Uterus (tissue), 4 donors: Measurements from ENCODE around the gene LAMTOR1. TPM values are rescaled to one million over a fixed set of nuclear protein-coding genes. Genes with fewer than 3 reads are reported as not detected.
A peak's percentile ranks its signal among the peaks of the same experiment; 100 is the strongest.

Experiments
- DNase-seq, 2 donors: peaks; one replicate each; pipeline ENCODE4 v3.0.0-alpha.2; 2019 to 2020
- H3K27ac ChIP-seq, 2 donors: fragments of 200-600 bp; sonication (generic); 1 replicate in 1 of 2; 2 replicates in 1 of 2; pipeline ENCODE4 v1.5.1; 2016 to 2018
- H3K27me3 ChIP-seq, 2 donors: fragments of 200-600 bp; sonication (generic); one replicate each; pipeline ENCODE4 v1.5.1; 2018 to 2019; ENCODE audit warnings: control low read depth in 1 of 2
- H3K36me3 ChIP-seq, 2 donors: fragments of 200-600 bp; sonication (generic); one replicate each; pipeline ENCODE4 v1.5.1; 2019; ENCODE audit warnings: control low read depth in 1 of 2
- H3K4me1 ChIP-seq, 2 donors: fragments of 200-600 bp; sonication (generic); one replicate each; pipeline ENCODE4 v1.5.1; 2018 to 2019; ENCODE audit warnings: control low read depth in 1 of 2
- H3K4me3 ChIP-seq, 2 donors: fragments of 200-600 bp; sonication (generic); 1 replicate in 1 of 2; 2 replicates in 1 of 2; pipeline ENCODE4 v1.5.1; 2018 to 2019; ENCODE audit warnings: mild to moderate bottlenecking in 1 of 2
- H3K9me3 ChIP-seq, 2 donors: fragments of 200-600 bp; sonication (generic); one replicate each; pipeline ENCODE4 v1.5.1; 2019; ENCODE audit warnings: control low read depth in 1 of 2
- CTCF ChIP-seq, 4 experiments: fragments of 200-600 bp in 2 of 4; fragments of 450-650 bp in 2 of 4; sonication (generic) in 2 of 4; IDR thresholded peaks; one replicate each; pipeline ENCODE4 v1.5.1; 2016 to 2019; ENCODE audit warnings: antibody characterized with exemption in 4 of 4, mild to moderate bottlenecking in 2 of 4, moderate library complexity in 1 of 4
- POLR2A ChIP-seq, 2 donors: fragments of 450-650 bp; IDR thresholded peaks; one replicate each; pipeline ENCODE4 v1.6.1; 2016; ENCODE audit warnings: antibody characterized with exemption in 2 of 2, mild to moderate bottlenecking in 1 of 2, moderate library complexity in 1 of 2
- intact Hi-C: fragments of 100-400 bp; cut with DNase I; formaldehyde crosslinking; loops from one replicate; pipeline ENCODE4 v1.15.1; 2023; ENCODE audit warnings: low total_unique reads
- total RNA-seq, 4 donors: library from RNA; depleted of rRNA in 3 of 4; stranded (reverse); fragments of >200 nt in 3 of 4; gene quantifications; one replicate each; pipeline versions ENCODE4 v1.1.0 to v1.2.4, GENCODE V29; 2014 to 2023
- donor health status: DM: yes; HTN: yes; CAD: no.

The LAMTOR1 gene
- total RNA-seq, 4 donors from 2014 or later, result 46.0 to 115 (median 91.5) TPM

GRCh38 chr11:72119198-72119597, 16.1 kb upstream of the LAMTOR1 start:
- TF ChIP-seq POLR2A (IDR thresholded peaks at IDR 0.05), result no peak
- TF ChIP-seq CTCF (IDR thresholded peaks at IDR 0.05), result no peak
- no peak overlapping the region for H3K27ac ChIP-seq

GRCh38 chr11:72116019-72116755, 13.1 kb upstream of the LAMTOR1 start:
- no peak for DNase-seq
- TF ChIP-seq POLR2A (IDR thresholded peaks at IDR 0.05), result no peak
- TF ChIP-seq CTCF (IDR thresholded peaks at IDR 0.05), result no peak
- Histone ChIP-seq H3K27me3 (no peaks in the 10 kb centered on the region), H3K36me3 (no peaks in the 10 kb centered on the region), H3K27ac (no peak overlapping the region), H3K4me3 (no peak overlapping the region), H3K4me1 (peaks cover 0 to 5% of the 10 kb centered on the region in 2 donors), H3K9me3 (no peaks in the 10 kb centered on the region)
- intact Hi-C loops, result no loop called here

More at GRCh38 chr11:72119198-72119597, 16.1 kb upstream of the LAMTOR1 start:
- H3K4me3 ChIP-seq, result no peak overlapping the region
- intact Hi-C loops, result no loop called here
- H3K9me3 ChIP-seq, result no peaks in the 10 kb centered on the region
- no peaks in the 10 kb centered on the region for H3K27me3 ChIP-seq
- no peaks in the 10 kb centered on the region for H3K4me1 ChIP-seq
- DNase-seq, result no peak
- H3K36me3 ChIP-seq, result no peaks in the 10 kb centered on the region

- no peak for DNase-seq
- TF ChIP-seq CTCF (IDR thresholded peaks at IDR 0.05) (no peak), POLR2A (IDR thresholded peaks at IDR 0.05) (no peak)
- no peaks in the 10 kb centered on the region for H3K9me3 ChIP-seq
- intact Hi-C loops, result no loop called here
- H3K27ac ChIP-seq, result no peak overlapping the region
- H3K36me3 ChIP-seq, result no peaks in the 10 kb centered on the region
- no peaks in the 10 kb centered on the region for H3K27me3 ChIP-seq
- H3K4me3 ChIP-seq, result no peak overlapping the region
- H3K4me1 ChIP-seq, result peaks cover 0 to 5% of the 10 kb centered on the region in 2 donors
Observed at GRCh38 chr11:72114570-72114969, 11.5 kb upstream of the LAMTOR1 start.

GRCh38 chr11:72112978-72113808, 10.1 kb upstream of the LAMTOR1 start:
- Histone ChIP-seq H3K4me3 (peak overlapping the region; percentile 61 to 87), H3K9me3 (no peaks in the 10 kb centered on the region), H3K27me3 (no peaks in the 10 kb centered on the region), H3K36me3 (no peaks in the 10 kb centered on the region), H3K4me1 (peaks cover 0 to 5% of the 10 kb centered on the region in 2 donors), H3K27ac (peak overlapping the region; percentile 96 to 98)
- intact Hi-C loops, result no loop called here
- no peak for TF ChIP-seq POLR2A (IDR thresholded peaks at IDR 0.05)
- DNase-seq, result no peak

GRCh38 chr11:72112143-72112977, 9.3 kb upstream of the LAMTOR1 start, which contains the start of gene ANAPC15:
ANAPC15 (minus strand) TSS chr11:72112695; CDS start chr11:72111276, 1,419 bp downstream.
- H3K4me1 ChIP-seq, result peaks cover 0 to 5% of the 10 kb centered on the region in 2 donors
- peak within 1 kb of the TSS; percentile 61 to 87 for H3K4me3 ChIP-seq
- TF ChIP-seq CTCF (IDR thresholded peaks at IDR 0.05), result peak in 2 of 4 experiments; percentile 25 to 33
- peak; percentile 94 to 100 for TF ChIP-seq POLR2A (IDR thresholded peaks at IDR 0.05)
- no peaks in the 10 kb centered on the region for H3K27me3 ChIP-seq
- no peaks in the 10 kb centered on the region for H3K9me3 ChIP-seq
- DNase-seq, result peak; percentile 98 to 100
- peak within 1 kb of the TSS; percentile 96 to 98 for H3K27ac ChIP-seq
- intact Hi-C loops, result no loop called here
- no peaks in the 10 kb centered on the region for H3K36me3 ChIP-seq
